GM08714 (cell line): Measurements from ENCODE around the gene CTR9.
A peak's percentile ranks its signal among the peaks of the same experiment; 100 is the strongest.
"Not testable (repeated sequence)": the region's sequence is repeated elsewhere in the genome, so short reads cannot be mapped to it uniquely, and the experiment has no call there.

Experiments used
- H3K4me3 ChIP-seq: fragments of 200-500 bp; sonication (Bioruptor generic); 2 replicates; pipeline ENCODE4 v1.5.1; 2014; ENCODE audit warnings: mild to moderate bottlenecking, low read length, inconsistent platforms
- ZNF274 ChIP-seq: IDR thresholded peaks from 2 replicates; pipeline ENCODE4 v1.6.1; 2012; ENCODE audit warnings: mild to moderate bottlenecking, low read depth, low read length

The CTR9 gene

GRCh38 chr11:10808235-10808552, 57.1 kb downstream of the CTR9 start:
- TF ChIP-seq ZNF274: no peak

DNA sequence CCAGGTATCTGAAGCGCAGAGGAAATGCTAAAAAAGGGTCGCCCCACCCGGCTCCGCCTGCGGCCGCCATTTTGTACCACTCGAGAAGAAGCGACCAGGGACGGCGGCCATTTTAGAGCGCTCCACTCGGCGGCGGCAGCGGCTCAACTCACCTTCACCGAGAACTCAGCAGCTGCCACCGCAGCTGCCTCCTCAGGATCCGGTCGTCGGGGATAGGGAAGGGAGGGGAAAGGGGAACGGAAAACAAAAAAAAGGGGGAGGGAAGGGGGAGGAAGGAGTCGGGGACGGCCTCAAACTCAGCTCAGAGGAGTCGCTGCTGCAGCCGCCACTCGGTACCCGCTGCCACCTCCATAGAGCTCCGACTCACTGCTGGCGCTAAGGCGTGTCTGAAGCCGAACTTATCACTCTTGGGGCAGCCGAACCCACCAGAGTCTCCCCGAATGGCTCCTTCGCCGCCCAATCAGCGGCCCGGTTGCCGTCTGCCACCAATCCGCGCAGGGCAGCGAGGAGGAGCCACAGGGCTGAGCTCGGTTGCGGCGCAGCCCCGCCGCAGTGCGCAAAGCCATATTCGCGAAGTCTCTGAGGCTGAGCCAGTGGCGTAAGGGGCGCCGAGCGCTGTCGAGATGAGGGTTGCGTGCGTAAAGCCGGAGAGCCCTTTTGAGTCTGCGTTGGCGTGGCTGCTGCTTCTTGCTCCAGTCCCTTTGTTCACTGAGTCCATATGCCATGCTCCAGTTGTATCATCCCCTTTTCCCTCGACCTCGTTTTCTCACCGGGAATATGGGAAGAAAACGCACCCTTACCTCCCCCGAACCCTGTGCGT, 57.7 kb downstream of the CTR9 start, which contains the start of gene EIF4G2:
Gene EIF4G2 (minus strand): TSS at position 374 of the 820 bp plus-strand sequence.
- H3K4me3 ChIP-seq: peak within 1 kb of the TSS; percentile 99
- TF ChIP-seq ZNF274: no peak

More at GRCh38 chr11:10808235-10808552, 57.1 kb downstream of the CTR9 start:
- H3K4me3 ChIP-seq: peak overlapping the region; percentile 99

- H3K4me3 ChIP-seq: peak overlapping the region; percentile 70
- no peak for TF ChIP-seq ZNF274
These were observed 58.5 kb downstream of the CTR9 start for GRCh38 chr11:10809373-10810160.

- H3K4me3 ChIP-seq: no peak overlapping the region
- TF ChIP-seq ZNF274: no peak
These were observed 62.9 kb downstream of the CTR9 start for GRCh38 chr11:10813945-10814344.

DNA sequence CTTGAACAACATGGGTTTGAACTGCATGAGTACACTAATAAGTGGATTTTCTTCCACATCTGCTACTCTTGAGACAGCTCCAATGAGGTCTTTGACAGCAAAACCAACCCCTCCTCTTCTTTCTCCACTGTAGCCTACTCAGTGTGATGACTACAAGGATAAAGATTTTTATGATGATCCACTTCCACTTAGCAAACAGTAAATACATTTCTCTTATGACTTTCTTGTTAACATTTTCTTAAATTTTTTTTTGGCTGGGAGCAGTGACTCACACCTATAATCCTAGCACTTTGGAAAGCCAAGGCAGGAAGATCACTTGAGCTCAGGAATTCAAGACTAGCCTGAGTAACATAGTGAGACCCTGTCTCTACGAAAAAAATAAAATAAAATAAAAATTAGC, 67.5 kb downstream of the CTR9 start:
- H3K4me3 ChIP-seq: no peak overlapping the region
- no peak for TF ChIP-seq ZNF274

DNA sequence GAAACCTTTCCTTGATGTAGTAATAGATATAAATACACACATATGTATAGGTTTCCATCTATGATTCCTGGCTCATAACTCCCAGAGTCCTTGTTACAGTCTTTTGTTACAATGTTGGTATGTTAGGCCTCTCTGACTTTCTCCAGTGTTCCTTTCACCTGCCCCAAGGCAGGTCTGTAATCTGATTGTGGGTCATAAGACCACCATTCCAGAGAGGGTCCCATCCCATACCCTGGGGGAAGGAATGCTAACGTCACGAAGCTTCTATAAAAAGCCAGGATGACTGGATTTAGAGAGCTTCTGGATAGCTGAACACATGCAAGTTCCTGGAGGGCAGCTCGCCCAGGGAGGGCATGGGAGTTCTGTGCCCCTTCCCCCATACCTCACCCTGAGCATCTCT, 71.4 kb downstream of the CTR9 start:
- H3K4me3 ChIP-seq: not testable (repeated sequence)

DNA sequence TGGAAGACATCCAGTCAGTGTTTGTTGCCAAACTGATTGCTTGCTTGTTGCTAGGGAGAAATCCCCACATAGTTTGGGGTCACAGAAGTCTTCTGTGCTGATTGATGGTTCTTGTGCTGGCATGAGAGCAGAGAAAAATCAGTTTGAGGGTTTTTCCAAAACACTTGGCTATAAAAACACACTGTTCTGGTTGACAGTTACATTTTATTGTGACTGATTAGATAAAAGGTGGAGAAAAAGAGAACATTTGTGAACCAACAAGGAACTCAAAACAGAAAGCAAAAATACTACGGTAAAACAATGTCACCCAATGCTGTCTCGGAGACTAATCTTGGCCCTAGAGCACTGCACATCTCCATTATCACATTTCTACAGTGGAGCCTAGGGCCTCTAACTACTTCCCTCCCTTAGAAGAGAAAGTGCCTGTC, 72.1 kb downstream of the CTR9 start:
- no peak overlapping the region for H3K4me3 ChIP-seq
- TF ChIP-seq ZNF274: no peak

- TF ChIP-seq ZNF274: no peak
- H3K4me3 ChIP-seq: no peak overlapping the region; the same call in 1 of the 2 replicates
These were observed 73.8 kb downstream of the CTR9 start for GRCh38 chr11:10824888-10825287.

GRCh38 chr11:10828402-10828801, 77.4 kb downstream of the CTR9 start:
- H3K4me3 ChIP-seq: no peak overlapping the region
- TF ChIP-seq ZNF274: no peak

DNA sequence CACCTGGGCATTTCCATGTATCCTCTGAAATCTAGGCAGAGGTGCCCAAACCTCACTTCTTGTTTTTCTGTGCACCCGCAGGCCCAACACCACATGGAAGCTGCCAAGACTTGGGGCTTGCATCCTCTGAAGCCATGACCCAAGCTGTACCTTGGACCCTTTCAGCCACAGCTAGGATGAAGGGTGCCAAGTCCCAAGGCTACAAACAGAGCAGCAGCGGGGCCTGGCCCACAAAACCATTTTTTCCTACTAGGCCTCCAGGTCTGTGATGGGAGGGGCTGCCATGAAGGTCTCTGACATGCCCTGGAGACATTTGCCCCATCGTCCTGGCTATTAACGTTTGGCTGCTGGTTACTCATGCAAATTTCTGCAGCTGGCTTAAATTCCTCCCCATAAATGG, 78.1 kb downstream of the CTR9 start:
- no peak overlapping the region for H3K4me3 ChIP-seq
- TF ChIP-seq ZNF274: no peak
